Activated CD4-positive, alpha-beta T cell treated with anti-CD3 and anti-CD28 coated beads for 1 hour (primary cell): Measurements from ENCODE around the gene CNPY1.

ENCODE experiments used
- DNase-seq: peaks from one replicate; pipeline ENCODE4 v3.0.0-alpha.2; 2020

The CNPY1 gene

DNA sequence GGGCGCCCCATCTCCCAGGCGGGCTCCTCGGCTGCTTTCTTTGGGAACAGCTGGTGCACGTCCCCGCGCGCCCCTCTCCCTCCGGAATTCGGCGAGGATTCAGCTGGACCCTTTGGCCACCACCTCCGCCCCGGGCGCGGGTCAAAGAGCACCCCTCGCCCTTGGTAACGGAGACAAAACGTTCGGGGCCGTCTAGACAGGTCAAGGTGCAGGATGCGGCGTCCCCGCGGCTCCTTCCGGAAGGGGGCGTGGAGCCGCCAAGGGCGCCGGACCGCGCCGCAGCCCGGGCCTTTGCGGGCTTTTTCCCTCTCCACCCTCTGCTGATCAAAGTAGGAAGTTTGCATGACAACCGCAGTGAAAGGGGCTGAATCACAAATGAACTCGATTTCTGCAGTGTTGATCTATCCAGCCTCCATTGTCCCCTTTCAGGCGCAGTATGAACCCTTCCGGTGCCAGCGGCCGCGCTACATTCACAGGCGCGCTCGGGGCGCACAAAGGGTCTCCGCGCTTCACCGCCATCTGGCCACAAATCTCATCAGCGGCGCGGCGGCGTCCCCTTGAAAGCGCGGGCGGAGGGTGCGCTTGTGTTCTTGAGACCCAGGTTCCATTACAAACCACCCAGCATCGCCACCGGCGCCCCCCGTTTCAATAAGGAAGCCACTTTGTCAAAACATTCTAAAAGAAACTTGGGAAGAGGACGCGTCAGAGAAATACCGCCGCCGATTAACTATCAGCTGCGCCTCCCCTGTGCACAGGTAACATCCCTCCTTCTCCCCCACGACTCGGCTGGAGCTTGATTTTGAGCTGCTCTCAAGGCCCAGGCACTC, 36.4 kb downstream of the CNPY1 start:
- no peak for DNase-seq

DNA sequence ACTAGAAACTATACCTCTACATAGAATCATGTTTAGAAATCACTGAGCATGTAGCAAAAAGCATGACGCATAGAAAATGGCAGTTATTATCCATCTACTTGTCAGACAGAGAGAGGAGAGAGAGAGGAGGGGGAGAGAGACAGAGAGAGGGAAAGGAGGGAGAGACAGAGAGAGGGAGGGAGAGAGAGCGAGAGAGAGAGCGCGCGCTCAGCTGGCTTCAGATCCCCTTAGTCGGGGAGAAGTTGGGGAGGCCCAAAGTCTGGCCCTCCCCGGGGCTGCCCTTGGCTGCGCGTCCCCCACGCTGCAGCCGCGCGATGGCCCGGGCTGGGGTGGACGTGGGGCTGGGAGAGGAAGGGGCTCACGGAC, 37.0 kb downstream of the CNPY1 start:
- DNase-seq, result no peak

DNA sequence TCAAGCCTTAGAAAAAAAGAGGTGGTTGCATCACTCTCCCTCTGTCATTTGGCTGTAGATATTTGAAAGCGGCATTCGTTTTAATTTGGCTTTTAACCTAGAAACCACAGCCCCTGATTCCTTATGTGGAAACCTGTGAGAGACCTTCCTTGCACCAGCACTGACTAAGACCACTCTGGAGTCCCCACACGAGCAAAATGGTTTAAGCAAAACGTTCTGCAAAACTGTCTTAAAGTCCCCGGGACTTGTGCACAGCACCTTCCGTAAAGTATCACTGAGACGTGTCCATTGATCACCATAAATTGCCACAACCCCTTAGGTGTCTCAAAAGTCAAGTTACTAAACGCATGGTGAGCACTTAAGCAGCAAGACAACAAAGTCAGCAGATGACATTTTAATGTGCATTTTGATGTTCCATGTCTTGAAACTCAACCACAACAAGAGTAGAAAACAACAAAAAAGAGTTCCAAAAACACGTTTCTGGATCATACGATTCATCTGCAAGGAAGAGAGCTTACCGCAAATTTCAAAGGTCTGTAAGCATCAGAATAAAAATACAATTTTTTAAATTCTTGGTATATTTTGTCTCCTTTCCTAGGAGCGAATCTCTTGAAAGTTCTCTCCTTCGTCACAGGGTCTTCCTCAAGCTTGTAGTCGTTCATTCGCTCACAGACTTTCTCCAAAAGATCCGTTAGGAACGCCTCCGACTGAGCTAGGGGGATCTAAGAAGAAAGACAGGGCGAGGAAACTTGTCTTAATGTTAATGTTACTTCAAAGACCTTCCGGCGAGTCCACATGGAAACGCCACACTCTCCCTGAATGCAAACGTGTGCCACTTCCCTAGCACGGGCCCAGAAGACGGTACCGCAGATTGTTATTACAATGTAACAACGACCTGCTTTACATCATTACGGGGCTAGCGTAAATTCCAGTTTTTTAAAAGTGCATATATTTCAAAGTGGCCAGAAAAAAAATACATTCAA, 37.7 kb downstream of the CNPY1 start:
- DNase-seq, result no peak

DNA sequence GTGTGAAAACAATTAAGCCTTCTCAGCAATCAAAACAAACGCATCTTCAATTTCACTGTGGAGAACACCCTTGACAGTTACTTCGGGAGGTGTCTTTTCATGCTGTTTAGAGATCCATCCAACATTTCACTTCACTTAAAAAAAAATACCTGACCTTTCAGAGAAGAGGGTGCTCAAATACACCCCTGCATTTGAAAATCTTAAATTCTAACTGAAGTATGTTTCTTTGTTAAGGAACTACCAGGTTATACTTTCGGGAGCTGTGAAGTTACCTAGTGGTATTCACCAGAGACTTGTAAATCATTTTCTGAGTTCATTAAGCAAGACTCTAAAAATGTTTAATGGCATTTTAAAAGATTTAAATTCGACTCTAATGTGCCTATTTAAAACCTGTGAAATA, 38.8 kb downstream of the CNPY1 start:
- no peak for DNase-seq

DNA sequence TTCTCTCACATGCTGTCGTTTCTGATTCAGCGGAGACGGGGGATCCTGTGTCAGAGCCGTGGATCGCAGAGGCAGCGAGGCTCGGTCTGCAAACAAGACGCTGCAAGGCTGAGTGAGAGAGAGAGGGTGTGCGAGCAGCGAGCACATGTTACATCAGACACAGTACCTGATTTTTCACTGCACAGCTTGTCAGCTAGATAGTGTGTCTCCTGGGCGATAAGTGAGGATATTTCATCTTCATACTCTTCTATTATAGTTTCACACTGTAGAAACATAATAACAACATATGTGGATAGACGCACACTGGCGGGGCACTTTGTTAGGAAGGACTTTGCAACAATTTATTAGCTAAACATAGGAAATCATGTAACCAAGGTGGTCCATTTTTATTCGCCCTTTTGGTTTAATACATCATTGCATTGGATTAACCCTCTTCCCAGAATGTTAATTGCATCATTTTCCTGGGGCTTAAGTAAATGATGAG, 39.5 kb downstream of the CNPY1 start:
- DNase-seq, result no peak

DNA sequence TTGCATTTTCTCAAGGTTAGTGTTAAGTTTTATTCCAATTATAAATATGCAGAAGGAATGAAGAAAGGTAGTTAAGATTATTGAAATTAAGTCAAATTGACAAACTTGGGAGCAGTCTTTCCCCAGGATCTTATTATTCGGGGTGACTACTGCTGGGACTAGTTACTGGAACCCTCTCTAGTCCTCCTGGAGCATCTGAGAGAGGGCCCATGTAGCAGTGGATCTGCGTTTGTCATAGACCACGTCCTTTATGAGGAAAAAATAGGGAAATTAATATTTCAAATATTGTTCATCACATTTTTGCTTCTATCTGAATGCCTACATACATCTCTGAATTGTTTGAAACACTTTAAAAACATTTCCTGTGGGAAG, 41.0 kb downstream of the CNPY1 start:
- DNase-seq, result no peak

DNA sequence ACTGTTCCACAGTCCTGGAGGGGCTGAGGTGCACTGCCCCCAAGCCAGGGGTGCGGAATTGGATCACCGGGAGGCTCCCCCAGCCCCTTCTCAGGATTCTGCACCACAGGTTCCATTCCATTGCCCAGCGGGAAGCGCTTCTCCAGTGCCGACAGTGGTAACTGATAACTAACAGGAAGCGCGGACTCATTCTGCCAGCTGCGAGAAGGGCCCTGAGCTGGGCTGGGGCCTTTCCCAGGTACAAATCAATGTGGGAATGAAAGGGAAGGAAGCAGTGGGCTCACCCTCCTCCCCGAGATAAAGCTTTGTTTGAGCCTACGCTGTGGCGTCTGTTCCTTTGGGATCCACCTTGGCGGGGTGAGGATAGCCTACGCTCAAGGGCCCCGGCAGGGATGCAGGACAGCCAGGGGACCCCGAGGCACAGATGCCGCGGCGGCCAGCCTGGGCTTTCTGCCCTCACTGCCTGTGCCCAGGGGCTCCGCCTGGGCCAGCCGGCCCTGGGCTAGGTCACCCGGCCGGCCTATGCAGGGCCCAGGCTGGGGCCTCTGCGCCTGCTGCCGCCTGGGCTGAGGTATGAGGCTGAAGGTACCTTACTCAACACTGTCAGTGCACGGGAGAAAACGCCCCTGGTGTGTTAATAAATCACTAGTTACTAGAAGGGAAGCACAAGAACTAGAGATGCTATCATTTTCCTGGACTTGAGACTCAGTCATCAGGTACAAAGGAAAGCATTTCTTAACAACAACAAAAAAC, 49.0 kb downstream of the CNPY1 start:
- no peak for DNase-seq

DNA sequence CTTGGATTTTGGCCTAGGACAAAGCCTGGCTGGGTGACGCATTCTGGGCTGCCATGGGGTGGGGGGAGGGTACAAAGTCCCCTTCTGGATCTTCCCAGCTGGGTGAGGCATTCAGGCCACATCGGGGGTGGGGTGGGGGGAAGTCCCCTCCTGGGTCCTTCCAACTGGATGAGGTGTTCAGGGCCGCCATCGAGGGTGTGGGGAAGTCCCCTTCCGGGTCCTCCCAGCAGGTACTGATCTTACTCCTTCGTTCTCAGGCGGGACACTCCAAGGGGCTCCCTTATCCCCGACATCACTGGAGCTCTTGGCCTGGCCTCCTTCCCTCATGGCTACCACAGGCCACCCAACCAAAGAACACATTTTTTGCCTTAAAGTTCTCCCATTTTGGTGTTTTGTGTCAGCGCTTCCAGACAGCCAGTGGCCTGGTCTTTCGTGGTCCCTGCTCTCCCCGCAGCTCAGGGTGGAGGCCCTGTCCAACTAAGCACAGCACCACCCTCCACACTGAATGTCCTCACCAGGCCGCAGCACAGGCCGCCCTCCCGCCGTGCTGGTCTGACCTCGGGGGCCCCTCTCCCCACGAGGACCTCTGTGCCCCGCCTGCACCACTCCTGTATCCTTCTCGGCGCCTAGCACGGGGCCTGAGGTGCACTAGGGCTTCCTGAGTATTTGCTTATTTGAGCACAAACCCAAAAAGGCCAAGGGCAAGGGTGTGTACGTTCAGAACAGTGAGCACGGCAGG, 49.9 kb downstream of the CNPY1 start:
- no peak for DNase-seq

DNA sequence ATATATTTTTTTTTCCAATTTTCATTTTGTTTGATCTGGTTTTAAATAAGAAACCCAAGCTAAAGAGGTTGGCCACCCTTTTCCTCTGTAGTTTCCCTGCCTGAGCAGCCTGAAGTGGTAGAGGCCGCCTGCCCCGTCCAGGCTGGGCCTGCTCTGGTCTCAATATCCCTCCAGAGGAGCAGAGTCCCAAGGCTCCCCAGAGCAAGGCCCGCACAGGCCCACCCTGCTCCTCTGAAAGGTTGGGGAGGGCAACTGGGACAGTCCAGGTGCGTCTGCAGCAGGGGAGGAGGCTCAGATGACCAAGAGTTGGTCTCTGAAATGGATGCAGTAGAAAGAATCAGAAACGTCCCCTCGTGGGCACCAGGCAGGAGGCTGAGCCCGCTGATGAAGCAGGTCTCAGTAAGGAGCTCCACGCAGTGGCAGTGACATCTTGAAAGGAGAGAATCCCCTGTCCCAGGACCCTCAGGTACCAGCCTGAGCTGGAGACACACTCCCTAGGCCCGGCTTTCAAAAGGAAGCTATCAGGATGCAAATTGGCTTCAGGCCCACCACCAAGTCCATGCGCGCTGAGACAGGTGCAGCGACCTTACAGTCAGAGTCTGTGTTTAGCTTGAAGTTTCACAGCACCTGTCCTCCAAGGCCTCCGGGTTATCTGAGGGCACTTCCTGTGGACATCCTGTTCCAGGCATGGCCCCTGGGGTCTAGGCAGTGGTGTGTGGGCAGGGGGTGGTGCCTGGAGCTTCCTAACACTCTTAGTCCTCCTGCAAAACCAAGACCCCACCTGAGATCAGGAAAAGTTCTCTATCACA, 50.7 kb downstream of the CNPY1 start:
- DNase-seq, result no peak

DNA sequence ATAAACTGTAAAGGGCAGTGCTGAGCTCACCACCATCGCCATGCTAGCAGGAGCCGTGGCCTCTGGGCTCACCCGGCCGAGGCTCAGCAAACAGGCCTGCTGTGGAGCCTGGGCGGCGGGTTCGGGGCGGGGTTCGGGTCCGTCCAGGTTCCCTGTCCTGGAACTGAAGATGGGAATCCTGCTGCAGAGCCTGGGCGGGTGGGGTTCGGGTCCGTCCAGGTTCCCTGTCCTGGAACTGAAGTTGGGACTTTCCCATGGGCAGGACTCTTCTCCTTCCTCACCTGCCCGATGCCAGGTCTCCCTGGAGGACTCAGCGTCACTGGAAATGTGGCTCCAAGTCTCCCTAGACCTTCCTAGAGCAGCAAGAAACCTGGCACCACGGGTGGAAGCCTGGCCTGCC, 51.8 kb downstream of the CNPY1 start:
- no peak for DNase-seq

DNA sequence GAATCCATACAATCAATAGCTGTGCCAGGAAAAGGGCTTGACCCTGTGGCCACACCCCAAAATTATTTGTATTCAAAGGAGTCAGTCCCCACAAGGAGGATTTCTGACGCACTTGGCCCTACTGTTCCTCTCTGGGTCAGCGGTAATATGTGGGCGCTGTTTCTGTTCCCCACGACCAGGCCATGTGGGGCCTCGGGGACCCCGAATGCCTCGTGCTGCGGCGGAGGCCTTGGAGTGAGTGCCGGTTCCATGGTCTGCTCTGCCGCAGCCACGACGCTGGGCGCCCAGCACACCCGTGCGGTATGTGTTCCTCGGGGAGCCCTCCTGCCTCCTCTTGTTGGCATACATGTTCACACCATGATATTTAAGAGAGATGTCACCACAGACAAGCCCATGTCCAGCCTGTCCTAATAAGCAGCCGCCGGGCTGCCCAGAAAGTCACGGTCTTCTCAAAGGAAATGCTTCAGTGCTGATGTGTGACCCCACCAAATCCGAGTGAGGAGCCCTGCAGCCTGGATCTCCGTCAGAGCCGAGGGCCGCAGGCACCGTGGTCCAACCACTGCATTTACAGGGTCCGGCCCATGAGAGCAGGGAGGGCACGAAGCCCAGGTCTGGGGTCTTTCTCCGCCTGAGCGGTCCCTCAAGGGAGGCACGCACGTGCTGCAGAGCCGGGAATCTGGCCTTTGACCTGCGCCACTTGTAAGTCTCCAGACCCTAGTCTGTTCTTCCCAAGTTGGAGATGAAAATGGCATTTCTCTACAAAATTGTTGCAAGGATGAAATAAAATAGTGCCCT, 52.4 kb downstream of the CNPY1 start:
- no peak for DNase-seq

DNA sequence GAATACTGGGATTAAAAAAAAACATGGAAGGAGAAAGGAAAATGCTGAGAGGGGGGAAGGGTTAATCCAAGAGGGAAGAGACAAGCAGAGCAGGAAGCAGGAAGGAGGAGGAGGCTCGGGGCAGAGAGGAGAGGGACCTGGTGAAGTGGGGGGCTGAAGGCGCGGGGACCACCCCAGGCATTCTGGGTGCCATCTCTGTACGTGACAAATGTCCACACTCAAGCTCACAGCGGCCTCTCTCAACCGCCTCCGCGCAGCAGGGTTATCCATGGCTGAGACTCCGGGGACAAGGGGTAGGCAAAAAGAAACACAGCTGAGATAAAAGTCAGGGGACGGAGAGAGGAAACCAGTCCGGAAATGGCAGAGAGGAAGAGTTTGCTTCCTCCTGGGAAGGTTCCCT, 54.5 kb downstream of the CNPY1 start:
- DNase-seq, result no peak

DNA sequence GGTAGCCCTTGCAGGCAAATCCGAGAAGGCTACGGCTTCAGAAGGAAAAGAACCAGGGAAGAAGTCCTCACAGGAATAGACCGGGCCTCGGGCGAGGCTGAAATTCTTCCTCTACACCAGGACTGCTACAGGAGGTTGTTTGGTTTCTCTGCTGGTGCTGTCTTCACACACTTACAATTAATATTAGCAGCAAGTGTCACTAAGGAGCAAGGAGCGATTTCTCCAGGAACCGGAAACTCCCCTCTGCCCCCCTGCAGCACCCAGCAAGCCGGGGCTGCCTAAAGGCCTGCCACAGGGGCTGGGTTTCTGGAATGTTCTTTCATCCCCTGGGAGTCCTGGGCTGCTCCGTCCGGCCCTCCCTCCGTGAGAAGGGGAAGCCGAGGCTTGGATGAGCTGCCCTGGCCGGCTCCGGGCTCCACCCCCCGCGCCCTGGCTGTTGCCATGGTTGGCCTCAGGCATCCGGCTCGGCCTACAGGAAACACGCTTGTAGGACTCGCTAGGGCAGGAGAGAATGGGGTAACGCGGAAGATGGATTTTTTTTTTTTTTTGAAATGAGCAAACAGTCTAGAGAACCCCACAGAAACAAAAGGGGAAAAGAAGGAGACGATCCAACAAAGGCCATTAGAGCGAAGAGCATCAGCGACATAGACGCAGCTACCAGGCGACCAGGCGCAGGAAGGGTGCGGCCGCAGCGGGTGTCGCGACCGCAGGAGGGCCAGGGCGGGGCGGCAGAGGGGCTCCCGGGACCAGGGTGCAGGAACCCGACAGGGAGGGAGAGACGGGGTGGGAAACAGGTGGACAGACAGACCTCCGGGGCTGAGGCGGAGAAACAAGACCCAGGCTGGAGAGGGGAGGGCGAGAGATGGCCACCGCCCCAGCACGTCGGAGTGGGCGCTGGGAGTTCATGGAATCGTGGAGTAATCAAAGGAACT, 55.4 kb downstream of the CNPY1 start:
- DNase-seq, result no peak

DNA sequence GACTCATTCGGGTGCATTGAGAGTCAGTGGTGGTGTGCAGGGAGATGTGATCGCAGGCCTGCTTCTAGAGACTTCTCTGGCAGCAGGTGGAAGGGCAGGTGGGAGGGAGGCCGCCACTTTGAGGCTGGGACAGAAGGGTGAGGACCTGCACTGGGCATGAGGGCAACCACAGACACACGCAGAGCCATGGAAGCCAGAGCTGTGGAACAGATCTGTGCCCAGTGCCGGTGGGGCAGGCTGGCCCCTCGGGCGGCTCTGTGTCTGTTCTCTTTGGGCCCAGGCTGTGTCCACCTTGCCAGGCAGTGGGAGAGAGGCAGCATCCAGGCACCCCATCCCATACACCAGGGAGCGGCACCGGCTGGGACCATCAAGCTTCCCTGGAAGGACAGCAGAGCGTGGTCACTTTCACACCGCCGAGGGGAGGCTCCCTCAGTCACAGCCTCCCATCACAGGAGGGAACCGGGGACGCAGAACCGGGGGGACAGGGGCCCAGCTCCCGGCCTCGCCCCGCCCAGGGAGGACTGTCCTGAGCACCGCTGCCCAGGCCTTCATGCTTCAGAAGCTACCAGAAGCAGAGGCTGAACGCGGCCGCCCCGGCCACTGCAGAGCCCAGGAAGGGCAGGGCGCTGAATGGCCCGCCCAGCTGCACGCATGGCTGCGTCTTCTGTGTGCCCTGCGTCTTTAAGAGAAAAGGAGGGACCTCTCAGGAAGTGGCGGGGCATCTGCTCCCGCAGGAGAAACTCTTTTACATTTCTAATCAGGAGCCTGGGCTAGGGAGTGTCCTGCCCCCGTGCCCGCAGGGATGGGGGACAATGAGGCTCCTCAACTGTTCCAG, 56.3 kb downstream of the CNPY1 start:
- DNase-seq, result no peak

DNA sequence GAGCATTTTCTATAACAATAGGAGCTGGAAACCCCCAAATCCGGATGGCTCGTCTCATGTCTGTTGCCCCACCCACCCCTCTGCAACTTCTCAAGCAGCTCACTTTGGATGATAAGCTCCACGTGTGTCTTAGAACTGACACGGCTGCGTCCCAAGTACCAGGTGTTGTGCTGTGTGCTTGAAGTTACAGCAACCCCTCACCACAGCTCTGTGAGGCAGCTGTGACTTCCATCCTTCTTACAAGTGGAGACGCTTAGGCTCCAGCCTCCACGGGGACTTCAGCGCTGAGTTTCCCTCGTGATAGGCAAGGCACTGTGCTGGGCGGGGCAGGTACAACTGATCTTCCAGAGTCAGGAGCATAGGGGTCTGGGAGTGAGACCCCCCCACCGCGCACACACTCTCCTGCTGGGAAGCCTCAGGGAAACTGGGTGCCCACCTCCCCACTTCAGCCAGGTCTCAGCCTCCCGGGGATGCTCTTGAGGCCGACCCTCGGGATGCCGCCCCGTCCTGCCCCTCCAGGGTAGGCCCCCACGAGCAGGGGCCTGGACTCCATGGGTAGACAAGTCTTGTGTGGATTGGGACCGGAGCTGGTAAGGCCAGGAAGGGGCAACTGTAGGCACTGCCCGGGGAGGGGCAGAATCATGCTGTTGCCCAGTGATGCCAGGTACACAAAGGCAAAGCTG, 57.1 kb downstream of the CNPY1 start:
- DNase-seq, result no peak

DNA sequence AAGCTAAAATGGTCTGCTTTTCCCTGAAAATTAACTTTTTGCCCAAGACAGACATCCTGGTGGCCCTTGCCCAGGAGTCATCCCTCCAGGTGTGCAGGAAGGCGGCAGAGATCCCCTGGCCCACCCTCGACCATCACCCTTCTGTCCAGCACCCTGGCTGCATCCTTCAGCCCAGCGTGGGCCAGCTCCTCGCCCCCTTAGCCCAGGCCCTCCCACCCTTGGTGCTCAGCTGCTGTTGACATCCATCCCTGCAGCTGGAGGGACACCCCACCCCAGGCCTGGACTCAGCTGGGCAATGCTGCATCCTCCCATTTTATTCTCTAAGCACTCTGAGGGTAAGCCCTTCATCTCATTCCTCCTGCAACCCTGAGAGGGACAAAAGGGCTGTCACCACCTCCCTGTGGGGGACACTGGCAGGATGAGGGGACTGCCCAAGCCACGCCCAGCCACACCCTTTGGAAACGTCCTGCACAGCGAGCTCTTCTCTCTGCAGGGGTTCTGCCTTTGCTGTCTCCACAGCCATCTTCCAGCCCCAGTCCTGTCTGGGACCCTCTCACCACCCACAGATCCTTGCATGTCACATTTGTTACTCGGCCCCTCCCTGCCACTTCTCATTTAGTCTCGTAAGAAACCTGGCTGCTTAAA, 57.8 kb downstream of the CNPY1 start:
- DNase-seq, result no peak
